GM12878 (cell line): ENCODE measurements around the gene BAHD1.

Source experiments
- EP300 ChIP-seq, 2 experiments: fragments of 150-350 bp in 1 of 2; IDR thresholded peaks; 2 replicates each; pipeline ENCODE4 v1.6.1; 2011 to 2012; ENCODE audit warnings: low read depth in 2 of 2, low read length in 2 of 2, borderline replicate concordance in 1 of 2, improper control_type of control experiment in 1 of 2, inconsistent platforms in 1 of 2; ENCODE audit not compliant: control insufficient read depth in 1 of 2
- JUNB ChIP-seq: IDR thresholded peaks from 2 replicates; pipeline ENCODE4 v1.6.1; 2016; ENCODE audit warnings: antibody characterized with exemption, mild to moderate bottlenecking
- JUND ChIP-seq: IDR thresholded peaks from 2 replicates; pipeline ENCODE4 v1.6.1; 2012; ENCODE audit warnings: low read depth, mild to moderate bottlenecking, low read length, improper control_type of control experiment, moderate library complexity
- MXI1 ChIP-seq: fragments of 150-350 bp; IDR thresholded peaks from 2 replicates; pipeline ENCODE4 v1.6.1; 2011; ENCODE audit warnings: low read depth, mild to moderate bottlenecking, inconsistent platforms, low read length, improper control_type of control experiment
- POLR2A ChIP-seq: IDR thresholded peaks from 2 replicates; pipeline ENCODE4 v1.6.1; 2011; ENCODE audit warnings: low read depth, mild to moderate bottlenecking, low read length
- POLR2AphosphoS5 ChIP-seq: IDR thresholded peaks from 2 replicates; pipeline ENCODE4 v1.6.1; 2011; ENCODE audit warnings: mild to moderate bottlenecking, low read length, inconsistent platforms
- STAT1 ChIP-seq: fragments of 450-650 bp; conservative IDR thresholded peaks from 2 replicates; pipeline ENCODE4 v1.6.1; 2014; ENCODE audit warnings: antibody characterized with exemption, mild to moderate bottlenecking
- SUZ12 ChIP-seq: fragments of 200-600 bp; sonication (generic); IDR thresholded peaks from one replicate; pipeline ENCODE4 v1.6.1; 2018; ENCODE audit warnings: antibody characterized with exemption, mild to moderate bottlenecking; ENCODE audit not compliant: unreplicated experiment
- TCF7 ChIP-seq: IDR thresholded peaks from 2 replicates; pipeline ENCODE4 v1.6.1; 2014; ENCODE audit warnings: antibody characterized with exemption, borderline replicate concordance
- ZNF24 ChIP-seq: fragments of 450-650 bp; IDR thresholded peaks from 2 replicates; pipeline ENCODE4 v1.6.1; 2017; ENCODE audit warnings: antibody characterized with exemption, mild to moderate bottlenecking
- TF ChIP-seq, protein P1 (sequence below): IDR thresholded peaks from 2 replicates; pipeline ENCODE4 v1.6.1; 2012; ENCODE audit warnings: mild to moderate bottlenecking, low read depth, low read length
- TF ChIP-seq, protein P2 (sequence below): fragments of 450-650 bp; IDR thresholded peaks from 2 replicates; pipeline ENCODE4 v1.6.1; 2017; ENCODE audit warnings: antibody characterized with exemption, mild to moderate bottlenecking, moderate library complexity
- TF ChIP-seq, protein P3 (sequence below), 3 experiments: IDR thresholded peaks in 2 of 3; conservative IDR thresholded peaks in 1 of 3; 2 replicates each; pipeline ENCODE4 v1.5.1; 2011; ENCODE audit warnings: low read depth in 3 of 3, low read length in 3 of 3, mild to moderate bottlenecking in 3 of 3, control low read depth in 2 of 3, moderate library complexity in 2 of 3, inconsistent platforms in 1 of 3, mixed read lengths in 1 of 3; ENCODE audit not compliant: control insufficient read depth in 2 of 3, insufficient read depth in 1 of 3; ENCODE audit errors: extremely low read depth in 1 of 3
- TF ChIP-seq, protein P4 (sequence below): fragments of 450-650 bp; IDR thresholded peaks from 2 replicates; pipeline ENCODE4 v1.6.1; 2018; ENCODE audit warnings: mild to moderate bottlenecking, low read depth, moderate library complexity; ENCODE audit not compliant: partially characterized antibody

DNA sequence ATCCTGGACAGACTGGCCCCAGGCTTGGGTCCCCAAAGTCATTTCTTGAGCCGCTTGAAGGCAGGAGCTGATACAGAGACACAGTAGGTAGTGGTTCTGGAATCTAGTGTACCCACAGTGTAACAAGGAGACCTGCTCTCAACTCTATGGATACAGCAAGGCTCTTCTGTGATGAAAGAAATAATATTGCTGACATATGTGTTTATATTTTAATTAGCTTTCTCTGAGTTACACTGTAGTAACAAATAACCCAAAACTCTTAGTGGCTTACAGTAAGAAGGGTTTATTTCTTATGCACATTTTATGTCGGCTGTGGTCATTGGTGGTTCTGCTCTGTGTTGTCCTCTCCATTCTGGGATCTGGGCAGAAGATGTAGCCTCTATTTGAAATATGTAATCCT lies 75.6 kb downstream of the BAHD1 start:
- TF ChIP-seq POLR2A (no peak), JUND (no peak), STAT1 (no peak), SUZ12 (no peak), ZNF24 (no peak), EP300 (IDR thresholded peaks at IDR 0.05; ENCODE audit: borderline replicate concordance in 1 of 2, control insufficient read depth in 1 of 2, low read depth in 2 of 2, low read length in 2 of 2) (no peak), TCF7 (no peak), MXI1 (no peak), JUNB (no peak), POLR2AphosphoS5 (no peak)
- TF ChIP-seq, protein P1, sequence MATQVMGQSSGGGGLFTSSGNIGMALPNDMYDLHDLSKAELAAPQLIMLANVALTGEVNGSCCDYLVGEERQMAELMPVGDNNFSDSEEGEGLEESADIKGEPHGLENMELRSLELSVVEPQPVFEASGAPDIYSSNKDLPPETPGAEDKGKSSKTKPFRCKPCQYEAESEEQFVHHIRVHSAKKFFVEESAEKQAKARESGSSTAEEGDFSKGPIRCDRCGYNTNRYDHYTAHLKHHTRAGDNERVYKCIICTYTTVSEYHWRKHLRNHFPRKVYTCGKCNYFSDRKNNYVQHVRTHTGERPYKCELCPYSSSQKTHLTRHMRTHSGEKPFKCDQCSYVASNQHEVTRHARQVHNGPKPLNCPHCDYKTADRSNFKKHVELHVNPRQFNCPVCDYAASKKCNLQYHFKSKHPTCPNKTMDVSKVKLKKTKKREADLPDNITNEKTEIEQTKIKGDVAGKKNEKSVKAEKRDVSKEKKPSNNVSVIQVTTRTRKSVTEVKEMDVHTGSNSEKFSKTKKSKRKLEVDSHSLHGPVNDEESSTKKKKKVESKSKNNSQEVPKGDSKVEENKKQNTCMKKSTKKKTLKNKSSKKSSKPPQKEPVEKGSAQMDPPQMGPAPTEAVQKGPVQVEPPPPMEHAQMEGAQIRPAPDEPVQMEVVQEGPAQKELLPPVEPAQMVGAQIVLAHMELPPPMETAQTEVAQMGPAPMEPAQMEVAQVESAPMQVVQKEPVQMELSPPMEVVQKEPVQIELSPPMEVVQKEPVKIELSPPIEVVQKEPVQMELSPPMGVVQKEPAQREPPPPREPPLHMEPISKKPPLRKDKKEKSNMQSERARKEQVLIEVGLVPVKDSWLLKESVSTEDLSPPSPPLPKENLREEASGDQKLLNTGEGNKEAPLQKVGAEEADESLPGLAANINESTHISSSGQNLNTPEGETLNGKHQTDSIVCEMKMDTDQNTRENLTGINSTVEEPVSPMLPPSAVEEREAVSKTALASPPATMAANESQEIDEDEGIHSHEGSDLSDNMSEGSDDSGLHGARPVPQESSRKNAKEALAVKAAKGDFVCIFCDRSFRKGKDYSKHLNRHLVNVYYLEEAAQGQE, result no peak
- TF ChIP-seq, protein P2, sequence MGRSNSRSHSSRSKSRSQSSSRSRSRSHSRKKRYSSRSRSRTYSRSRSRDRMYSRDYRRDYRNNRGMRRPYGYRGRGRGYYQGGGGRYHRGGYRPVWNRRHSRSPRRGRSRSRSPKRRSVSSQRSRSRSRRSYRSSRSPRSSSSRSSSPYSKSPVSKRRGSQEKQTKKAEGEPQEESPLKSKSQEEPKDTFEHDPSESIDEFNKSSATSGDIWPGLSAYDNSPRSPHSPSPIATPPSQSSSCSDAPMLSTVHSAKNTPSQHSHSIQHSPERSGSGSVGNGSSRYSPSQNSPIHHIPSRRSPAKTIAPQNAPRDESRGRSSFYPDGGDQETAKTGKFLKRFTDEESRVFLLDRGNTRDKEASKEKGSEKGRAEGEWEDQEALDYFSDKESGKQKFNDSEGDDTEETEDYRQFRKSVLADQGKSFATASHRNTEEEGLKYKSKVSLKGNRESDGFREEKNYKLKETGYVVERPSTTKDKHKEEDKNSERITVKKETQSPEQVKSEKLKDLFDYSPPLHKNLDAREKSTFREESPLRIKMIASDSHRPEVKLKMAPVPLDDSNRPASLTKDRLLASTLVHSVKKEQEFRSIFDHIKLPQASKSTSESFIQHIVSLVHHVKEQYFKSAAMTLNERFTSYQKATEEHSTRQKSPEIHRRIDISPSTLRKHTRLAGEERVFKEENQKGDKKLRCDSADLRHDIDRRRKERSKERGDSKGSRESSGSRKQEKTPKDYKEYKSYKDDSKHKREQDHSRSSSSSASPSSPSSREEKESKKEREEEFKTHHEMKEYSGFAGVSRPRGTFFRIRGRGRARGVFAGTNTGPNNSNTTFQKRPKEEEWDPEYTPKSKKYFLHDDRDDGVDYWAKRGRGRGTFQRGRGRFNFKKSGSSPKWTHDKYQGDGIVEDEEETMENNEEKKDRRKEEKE, result no peak
- TF ChIP-seq, protein P3, sequence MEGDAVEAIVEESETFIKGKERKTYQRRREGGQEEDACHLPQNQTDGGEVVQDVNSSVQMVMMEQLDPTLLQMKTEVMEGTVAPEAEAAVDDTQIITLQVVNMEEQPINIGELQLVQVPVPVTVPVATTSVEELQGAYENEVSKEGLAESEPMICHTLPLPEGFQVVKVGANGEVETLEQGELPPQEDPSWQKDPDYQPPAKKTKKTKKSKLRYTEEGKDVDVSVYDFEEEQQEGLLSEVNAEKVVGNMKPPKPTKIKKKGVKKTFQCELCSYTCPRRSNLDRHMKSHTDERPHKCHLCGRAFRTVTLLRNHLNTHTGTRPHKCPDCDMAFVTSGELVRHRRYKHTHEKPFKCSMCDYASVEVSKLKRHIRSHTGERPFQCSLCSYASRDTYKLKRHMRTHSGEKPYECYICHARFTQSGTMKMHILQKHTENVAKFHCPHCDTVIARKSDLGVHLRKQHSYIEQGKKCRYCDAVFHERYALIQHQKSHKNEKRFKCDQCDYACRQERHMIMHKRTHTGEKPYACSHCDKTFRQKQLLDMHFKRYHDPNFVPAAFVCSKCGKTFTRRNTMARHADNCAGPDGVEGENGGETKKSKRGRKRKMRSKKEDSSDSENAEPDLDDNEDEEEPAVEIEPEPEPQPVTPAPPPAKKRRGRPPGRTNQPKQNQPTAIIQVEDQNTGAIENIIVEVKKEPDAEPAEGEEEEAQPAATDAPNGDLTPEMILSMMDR (IDR thresholded peaks at IDR 0.05 in 2 of 3, conservative IDR thresholded peaks at IDR 0.05 in 1 of 3; ENCODE audit: control insufficient read depth in 2 of 3, extremely low read depth in 1 of 3, insufficient read depth in 1 of 3, low read depth in 3 of 3, low read length in 3 of 3), result no peak
- TF ChIP-seq, protein P4, sequence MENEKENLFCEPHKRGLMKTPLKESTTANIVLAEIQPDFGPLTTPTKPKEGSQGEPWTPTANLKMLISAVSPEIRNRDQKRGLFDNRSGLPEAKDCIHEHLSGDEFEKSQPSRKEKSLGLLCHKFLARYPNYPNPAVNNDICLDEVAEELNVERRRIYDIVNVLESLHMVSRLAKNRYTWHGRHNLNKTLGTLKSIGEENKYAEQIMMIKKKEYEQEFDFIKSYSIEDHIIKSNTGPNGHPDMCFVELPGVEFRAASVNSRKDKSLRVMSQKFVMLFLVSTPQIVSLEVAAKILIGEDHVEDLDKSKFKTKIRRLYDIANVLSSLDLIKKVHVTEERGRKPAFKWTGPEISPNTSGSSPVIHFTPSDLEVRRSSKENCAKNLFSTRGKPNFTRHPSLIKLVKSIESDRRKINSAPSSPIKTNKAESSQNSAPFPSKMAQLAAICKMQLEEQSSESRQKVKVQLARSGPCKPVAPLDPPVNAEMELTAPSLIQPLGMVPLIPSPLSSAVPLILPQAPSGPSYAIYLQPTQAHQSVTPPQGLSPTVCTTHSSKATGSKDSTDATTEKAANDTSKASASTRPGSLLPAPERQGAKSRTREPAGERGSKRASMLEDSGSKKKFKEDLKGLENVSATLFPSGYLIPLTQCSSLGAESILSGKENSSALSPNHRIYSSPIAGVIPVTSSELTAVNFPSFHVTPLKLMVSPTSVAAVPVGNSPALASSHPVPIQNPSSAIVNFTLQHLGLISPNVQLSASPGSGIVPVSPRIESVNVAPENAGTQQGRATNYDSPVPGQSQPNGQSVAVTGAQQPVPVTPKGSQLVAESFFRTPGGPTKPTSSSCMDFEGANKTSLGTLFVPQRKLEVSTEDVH, result no peak
